Measurements from ENCODE around the gene CRTAP. TPM values are rescaled to one million over a fixed set of nuclear protein-coding genes. Genes with fewer than 3 reads are reported as not detected.

Gene CRTAP
- total RNA-seq, 1 experiment from 2014 or later = 99.3 TPM

DNA sequence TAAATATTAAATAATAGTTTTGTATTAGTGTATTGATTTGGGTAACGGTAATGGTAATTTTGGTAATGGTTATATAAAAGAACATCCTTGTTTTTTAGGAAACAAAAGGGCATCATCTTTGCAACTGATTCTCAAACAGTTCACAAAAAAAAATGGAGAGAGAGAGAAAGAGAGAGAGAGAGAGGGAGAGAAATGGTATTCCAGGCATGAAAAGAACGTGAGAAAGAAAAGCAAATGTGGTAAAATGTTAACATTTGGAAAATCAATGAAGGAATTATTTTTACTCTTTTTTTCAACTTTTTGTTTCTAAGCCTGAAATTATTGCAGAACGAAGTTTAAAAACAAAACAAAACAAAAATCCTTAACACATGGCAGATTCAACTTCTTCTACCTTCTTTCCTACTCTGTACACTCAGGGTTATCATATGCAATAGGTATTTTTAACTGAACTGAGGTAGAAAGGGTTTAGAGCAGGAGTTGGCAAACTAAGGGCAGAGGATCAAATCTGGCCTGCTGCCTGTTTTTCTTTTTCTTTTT, 14.6 kb upstream of the CRTAP start:
- no peak overlapping the region for H3K27ac ChIP-seq (ENCODE audit: low read length)

DNA sequence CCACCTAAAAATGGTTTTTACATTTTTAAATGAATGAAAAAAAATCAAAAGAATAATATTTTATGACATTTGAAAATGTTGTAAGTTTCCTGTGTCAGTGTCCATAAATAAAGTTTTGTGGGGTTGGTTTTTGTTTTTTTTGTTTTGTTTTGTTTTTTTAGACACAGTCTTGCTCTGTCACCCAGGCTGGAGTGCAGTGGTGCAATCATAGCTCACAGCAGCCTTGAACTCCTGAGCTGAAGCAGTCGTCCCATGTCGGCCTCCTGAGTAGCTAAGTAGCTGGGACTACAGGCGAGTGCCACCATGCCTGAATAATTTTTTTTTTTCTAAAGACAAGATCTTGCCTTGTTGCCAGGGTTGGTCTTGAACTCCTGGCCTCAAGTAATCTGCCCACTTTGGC, 14.1 kb upstream of the CRTAP start:
- ChIA-PET CTCF (no interaction called here), POLR2A (no interaction called here)
- DNase-seq (ENCODE audit: low read depth, low spot score) = no peak
- TF ChIP-seq TCF7L2 (IDR thresholded peaks at IDR 0.05; ENCODE audit: low read depth, low read length) (no peak), SIN3A (IDR thresholded peaks at IDR 0.05; ENCODE audit: borderline replicate concordance, insufficient read depth, low read depth, low read length) (no peak), POLR2AphosphoS5 (IDR thresholded peaks at IDR 0.05; ENCODE audit: low read depth, low read length) (no peak), CTCF (IDR thresholded peaks at IDR 0.05) (no peak), REST (IDR thresholded peaks at IDR 0.05; ENCODE audit: insufficient read depth in 1 of 2, low read depth in 2 of 2, low read length in 1 of 2) (no peak)
- ATAC-seq = no peak
- Histone ChIP-seq H3K9me3 (ENCODE audit: control insufficient read depth, insufficient read depth, low read depth, low read length) (no peaks in the 10 kb centered on the region), H3K4me3 (ENCODE audit: low read depth in 2 of 2, low read length in 2 of 2) (no peak overlapping the region), H3K27me3 (ENCODE audit: control insufficient read depth, insufficient read depth, low read length) (no peaks in the 10 kb centered on the region), H3K4me1 (ENCODE audit: control insufficient read depth, insufficient read depth, low read length) (peaks cover 3% of the 10 kb centered on the region; the same call in 1 of the 2 replicates), H3K36me3 (ENCODE audit: control insufficient read depth, insufficient read depth, low read length) (no peaks in the 10 kb centered on the region; the same call in 1 of the 2 replicates), H3K27ac (ENCODE audit: low read length) (no peak overlapping the region)
- no TSS peak for BruUV-seq (replicated peaks)
- in situ Hi-C loops (cut with HindIII; ENCODE audit: low pct_unique_long_range_greater_than_20kb, low sequenced_read_pairs) = no loop called here
- intact Hi-C loops (cut with micrococcal nuclease; ENCODE audit: unreplicated experiment) = no loop called here

More for the DNA sequence above, 14.6 kb upstream of the CRTAP start:
- H3K4me1 ChIP-seq (ENCODE audit: control insufficient read depth, insufficient read depth, low read length) = peaks cover 3% of the 10 kb centered on the region; the same call in 1 of the 2 replicates
- no peaks in the 10 kb centered on the region; the same call in 1 of the 2 replicates for H3K36me3 ChIP-seq (ENCODE audit: control insufficient read depth, insufficient read depth, low read length)
- DNase-seq (ENCODE audit: low read depth, low spot score) (no peak), ATAC-seq (no peak)
- TF ChIP-seq CTCF (IDR thresholded peaks at IDR 0.05) (no peak), SIN3A (IDR thresholded peaks at IDR 0.05; ENCODE audit: borderline replicate concordance, insufficient read depth, low read depth, low read length) (no peak), TCF7L2 (IDR thresholded peaks at IDR 0.05; ENCODE audit: low read depth, low read length) (no peak), REST (IDR thresholded peaks at IDR 0.05; ENCODE audit: insufficient read depth in 1 of 2, low read depth in 2 of 2, low read length in 1 of 2) (no peak), POLR2AphosphoS5 (IDR thresholded peaks at IDR 0.05; ENCODE audit: low read depth, low read length) (no peak)
- H3K9me3 ChIP-seq (ENCODE audit: control insufficient read depth, insufficient read depth, low read depth, low read length) = no peaks in the 10 kb centered on the region
- intact Hi-C loops (cut with micrococcal nuclease; ENCODE audit: unreplicated experiment) (no loop called here), in situ Hi-C loops (cut with HindIII; ENCODE audit: low pct_unique_long_range_greater_than_20kb, low sequenced_read_pairs) (no loop called here)
- no TSS peak for BruUV-seq (replicated peaks)
- no peaks in the 10 kb centered on the region for H3K27me3 ChIP-seq (ENCODE audit: control insufficient read depth, insufficient read depth, low read length)
- no peak overlapping the region for H3K4me3 ChIP-seq (ENCODE audit: low read depth in 2 of 2, low read length in 2 of 2)
- ChIA-PET CTCF (no interaction called here), POLR2A (no interaction called here)
